Measurements from ENCODE around the gene ATP5ME.
A peak's percentile ranks its signal among the peaks of the same experiment; 100 is the strongest.
"Not testable (repeated sequence)": the region's sequence is repeated elsewhere in the genome, so short reads cannot be mapped to it uniquely, and the experiment has no call there.

The ATP5ME gene, protein sequence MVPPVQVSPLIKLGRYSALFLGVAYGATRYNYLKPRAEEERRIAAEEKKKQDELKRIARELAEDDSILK

DNA sequence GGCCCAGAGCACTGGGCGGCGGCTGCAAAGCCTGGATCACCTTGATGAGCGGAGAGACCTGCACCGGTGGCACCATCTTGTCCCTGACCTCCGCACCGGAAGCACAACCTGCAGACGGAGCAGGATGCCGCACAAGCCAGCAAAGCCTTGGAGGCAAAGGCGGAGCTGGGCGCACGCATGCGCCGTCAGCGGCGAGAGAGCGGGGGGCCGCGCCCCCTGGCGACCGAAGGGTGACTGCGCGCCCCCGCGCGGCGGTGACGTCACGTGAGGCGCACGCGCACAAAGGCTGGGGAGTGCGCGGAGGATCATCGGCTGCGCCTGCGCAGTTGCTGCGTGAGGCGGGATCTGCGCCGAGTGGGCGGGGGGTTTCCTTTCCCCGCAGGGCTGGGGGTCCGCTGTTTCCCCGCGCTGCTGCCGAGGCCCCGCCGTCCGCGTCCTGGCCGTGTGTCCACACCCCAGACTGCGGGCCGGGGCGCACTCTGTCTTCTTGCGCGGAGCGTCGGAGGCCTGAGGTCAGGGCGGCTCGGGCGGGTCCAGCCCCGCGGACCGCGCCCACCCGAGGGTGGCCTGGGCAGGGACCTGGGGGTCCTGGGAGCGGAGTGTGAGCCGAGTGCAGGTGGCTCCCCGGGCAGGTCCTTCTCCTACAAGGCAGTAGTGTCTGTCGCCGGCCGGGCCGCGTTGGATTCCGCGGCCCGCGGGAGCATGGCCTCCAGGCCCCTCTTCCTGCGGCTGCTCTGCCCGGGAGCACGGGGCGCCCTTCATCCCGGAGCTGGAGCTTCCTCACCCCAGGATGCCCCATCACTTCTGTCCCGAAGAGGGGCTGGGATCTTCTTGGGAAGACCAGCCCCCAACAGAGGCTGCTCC, at the start of gene ATP5ME, which contains the start of gene MYL5:
TSS of gene ATP5ME (minus strand) at position 105 of the 864 bp plus-strand sequence. CDS start at position 76, 29 bp downstream.
TSS of gene MYL5 (plus strand) at position 371 of the 864 bp plus-strand sequence. CDS start 3,485 bp downstream, outside the sequence.
- DNase-seq, result peak; percentile 95 to 96

DNA sequence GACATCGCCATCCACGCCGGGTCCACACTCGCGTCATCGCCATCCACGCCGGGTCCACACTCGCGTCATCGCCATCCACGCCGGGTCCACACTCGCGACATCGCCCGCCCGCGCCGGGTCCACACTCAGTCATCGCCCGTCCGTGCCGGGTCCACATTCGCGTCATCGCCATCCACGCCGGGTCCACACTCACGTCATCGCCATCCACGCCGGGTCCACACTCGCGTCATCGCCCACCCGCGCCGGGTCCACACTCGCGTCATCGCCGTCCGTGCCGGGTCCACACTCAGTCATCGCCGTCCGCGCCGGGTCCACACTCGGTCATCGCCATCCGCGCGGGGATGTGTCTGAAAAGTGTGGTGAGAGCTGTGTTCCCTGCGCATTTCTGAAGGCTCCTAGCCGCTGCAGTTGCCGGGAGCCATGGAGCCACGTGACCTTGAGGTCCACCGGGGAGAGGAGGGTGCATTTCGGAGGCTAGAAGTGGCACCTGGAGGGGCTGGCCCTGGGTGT, 48.8 kb upstream of the ATP5ME start:
- no peak for DNase-seq

DNA sequence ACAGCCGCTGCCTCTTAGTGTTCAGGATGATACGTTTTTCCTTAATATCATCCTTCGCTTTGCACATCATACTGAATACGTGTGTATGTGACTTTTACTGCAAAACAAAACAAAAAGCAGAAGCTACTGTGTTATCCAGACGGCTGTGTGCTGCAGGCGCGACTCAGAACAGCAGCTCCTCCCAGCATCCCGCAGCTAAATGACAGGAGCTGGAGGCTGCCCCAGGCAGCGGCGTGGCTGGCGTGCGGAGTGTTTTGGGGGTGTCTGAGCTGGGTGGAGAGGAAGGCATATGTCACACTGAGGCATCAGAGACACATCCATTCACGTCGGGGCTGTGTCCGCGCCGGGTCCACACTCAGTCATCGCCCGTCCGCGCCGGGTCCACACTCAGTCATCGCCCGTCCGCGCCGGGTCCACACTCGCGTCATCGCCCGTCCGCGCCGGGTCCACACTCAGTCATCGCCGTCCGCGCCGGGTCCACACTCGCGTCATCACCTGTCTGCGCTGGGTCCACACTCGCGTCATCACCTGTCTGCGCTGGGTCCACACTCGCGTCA, 48.2 kb upstream of the ATP5ME start:
- no peak for DNase-seq

DNA sequence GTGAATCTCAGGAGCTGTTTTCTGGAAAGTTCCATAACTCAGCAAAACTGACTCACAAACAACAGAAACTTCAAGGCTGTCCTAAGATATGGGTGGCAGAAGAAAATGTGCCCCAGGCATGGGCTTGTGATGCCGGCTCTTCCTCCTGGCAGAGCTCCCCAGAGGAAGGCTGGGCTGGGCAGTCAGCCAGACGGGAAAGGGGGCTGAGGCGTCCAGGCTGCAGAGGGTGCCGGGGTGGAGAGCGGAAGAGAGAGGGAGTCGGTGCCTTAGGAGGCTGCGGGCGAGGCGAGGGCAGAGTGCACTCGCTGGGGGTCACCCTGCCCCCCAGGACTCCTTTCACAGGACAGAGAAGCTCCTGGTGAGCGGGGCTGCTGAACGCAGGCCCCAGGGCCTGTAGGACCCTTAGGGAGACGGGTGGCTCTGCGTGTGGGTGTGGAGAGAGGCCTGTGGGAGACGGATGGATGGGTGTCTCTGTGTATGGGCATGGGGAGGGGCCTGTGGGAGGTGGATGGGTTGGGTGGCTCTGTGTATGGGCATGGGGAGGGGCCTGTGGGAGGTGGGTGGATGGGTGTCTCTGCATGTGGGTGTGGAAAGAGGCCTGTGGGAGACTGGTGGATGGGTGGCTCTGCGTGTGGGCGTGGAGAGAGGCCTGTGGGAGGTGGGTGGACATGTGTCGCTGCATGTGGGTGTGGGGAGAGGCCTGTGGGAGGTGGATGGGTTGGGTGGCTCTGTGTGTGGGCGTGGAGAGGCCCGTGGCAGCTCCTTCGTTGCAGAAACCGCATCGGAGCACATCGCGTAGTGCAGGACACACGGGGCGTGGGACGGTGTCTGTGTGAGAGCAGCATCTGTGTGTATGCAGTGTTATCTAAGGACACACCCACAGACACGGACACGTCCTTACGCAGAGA, 47.4 kb upstream of the ATP5ME start:
- DNase-seq, result no peak

DNA sequence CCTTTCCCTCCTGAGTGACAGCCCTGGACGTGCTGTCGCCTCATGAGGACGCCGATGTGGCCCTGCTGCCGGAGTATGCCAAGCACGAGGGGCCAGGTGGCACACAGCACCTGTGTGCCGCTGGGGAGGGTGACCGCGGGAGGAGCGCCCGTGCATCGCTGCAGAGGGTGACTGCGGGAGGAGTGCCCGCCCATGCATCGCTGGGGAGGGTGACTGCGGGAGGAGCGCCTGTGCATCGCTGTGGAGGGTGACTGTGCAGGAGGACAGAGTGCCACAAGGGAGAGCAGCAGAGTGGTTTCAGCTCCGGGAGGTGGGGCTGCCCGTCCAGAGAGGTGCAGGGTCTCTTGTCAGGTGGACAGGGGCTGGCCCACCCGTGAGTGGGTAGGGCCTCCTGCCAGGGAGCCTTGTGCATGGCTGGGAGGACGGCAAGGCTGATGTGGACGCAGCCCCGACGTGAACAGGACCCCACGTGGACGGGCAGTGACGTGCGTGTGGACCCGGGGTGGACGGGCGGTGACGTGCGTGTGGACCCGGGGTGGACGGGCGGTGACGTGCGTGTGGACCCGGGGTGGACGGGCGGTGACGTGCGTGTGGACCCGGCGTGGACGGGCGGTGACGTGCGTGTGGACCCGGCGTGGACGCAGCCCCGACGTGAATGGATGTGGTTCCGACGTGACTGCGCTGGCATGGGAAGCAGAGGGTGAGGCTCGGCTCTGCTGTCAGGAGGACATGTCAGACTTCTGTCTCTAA, 46.2 kb upstream of the ATP5ME start:
- no peak for DNase-seq

DNA sequence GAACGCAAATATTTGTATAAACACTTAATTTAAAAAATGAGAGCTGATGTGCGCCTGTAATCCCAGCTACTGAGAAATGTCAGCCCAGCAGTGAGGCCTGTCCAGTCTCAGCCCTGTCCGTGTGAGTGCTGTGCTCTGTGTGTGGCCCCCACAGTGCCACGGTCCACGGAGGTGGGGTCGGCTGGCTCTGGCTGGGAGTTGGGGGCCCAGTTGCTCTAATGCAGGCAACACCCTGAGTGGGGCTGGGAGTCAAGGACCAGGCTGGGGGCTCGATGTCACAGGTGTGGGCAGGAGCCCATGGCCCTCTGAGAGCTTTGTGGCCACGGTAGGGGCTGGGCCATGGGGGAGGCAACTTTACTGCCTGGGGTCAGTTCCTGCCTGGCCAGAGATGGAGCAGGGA, 44.4 kb upstream of the ATP5ME start:
- no peak for DNase-seq

DNA sequence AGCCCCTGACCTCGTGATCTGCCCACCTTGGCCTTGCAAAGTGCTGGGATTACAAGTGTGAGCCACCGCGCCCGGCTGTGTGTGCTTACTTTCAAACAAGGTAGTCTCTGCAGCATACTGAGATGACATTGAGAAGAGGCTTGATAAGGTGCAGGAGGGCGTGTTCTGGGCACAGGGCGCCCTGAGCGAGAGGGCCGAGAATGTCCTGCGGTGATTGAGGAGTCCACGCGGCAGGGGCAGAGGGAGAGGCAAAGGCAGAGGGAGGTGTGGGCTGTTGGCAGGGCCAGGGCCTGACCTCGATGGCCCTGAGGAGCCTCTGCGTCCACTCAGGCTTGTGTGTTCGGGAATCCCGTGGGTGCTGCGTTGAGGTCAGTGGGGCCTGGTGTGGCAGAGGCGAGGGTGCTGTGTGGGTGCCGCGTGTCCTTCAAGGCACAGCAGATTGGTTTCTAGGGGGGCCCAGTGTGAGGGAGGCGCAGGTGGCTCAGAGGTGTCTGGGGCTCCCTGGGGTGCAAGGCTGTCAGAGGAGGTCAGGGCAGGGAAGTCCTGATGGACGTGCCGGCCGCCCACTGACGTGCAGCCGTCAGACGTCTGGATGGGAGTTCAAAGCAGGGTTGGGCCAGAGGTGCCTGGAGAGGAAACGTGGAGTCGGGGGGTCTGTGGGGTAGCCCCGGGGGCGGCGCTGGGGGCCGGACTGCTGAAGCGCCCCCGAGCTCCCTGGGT, 43.7 kb upstream of the ATP5ME start:
- no peak for DNase-seq

DNA sequence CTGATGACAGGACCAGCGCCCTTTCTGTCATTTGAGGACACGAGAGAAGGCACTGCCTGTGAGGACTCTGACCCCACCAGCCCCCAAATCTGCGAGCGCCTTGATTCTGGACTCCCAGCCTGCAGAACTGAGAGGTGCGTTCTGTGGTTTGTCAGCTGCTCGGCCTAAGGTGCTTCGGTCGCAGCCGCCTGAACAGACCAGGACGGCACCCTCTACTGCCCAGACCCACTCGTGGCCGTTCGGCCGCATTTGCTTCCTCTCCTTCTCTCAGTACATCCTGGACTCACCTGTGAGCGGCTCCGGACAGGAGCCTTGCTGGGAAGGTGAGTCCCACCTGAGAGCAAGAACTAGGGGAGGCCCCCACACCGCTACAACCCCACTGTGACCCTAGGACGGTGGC, 40.0 kb upstream of the ATP5ME start:
- no peak for DNase-seq

DNA sequence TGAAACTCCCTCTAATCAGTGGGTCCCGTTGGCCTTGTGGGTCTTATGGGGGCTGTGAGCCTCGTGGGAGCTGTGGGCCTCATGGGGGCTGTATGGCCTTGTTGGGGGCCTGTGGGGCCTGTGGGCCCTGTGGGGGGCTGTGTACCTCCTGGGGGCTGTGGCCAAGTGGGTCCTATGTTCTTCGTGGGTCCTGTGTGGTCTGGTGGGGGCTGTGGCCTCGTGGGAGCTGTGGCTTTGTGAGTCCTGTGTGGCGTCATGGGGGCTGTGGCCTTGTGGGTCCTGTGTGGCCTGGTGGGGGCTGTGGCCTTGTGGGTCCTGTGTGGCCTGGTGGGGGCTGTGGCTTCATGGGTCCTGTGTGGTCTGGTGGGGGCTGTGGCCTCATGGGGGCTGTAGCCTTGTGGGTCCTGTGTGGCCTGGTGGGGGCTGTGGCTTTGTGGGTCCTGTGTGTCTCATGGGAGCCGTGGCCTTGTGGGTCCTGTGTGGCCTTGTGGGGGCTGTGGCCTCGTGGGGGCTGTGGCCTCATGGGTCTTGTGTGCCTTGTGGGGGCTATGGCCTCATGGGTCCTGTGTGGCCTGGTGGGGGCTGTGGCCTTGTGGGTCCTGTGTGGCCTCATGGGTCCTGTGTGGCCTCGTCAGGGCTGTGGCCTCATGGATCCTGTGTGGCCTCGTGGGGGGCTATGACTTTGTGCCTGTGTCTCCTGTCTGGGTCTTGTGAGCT, 39.0 kb upstream of the ATP5ME start:
- no peak for DNase-seq

DNA sequence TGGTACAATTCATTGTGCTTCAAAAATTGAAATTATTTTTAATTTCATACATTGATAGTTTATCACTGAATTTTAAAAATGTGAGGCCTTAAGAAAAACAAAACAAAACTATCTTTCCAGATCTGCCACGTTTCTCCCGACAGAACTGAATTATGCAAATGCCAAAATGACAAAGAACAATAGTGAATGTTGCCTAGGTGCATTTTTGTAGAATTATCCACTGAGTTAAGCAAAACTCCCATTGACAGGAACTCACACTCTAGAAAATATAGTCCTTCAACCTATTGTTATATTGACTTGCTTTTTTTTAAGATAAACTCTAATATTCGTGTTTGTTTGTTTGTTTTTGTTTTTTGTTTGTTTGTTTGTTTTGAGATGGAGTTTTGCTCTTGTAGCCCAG, 38.0 kb upstream of the ATP5ME start:
- DNase-seq, result no peak

DNA sequence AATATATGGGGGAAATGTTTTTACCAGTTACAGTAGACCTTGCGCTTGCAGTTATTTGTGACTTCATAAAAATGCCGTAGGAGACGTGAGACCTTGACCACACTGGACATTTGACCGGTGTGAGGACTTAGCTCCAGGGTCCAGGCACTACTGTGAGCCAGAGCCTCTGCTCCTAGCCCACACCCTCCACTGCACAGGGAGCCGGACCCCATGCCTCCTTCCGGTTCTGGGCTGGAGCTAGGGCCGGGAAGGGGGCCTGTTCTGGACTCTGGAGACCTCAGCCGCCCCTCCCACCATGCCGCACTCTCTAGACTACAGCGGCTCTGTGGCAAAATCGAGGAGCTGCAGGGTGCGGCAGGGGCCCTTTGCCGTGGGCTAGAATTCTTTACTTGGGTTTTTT, 36.8 kb upstream of the ATP5ME start:
- DNase-seq, result no peak

DNA sequence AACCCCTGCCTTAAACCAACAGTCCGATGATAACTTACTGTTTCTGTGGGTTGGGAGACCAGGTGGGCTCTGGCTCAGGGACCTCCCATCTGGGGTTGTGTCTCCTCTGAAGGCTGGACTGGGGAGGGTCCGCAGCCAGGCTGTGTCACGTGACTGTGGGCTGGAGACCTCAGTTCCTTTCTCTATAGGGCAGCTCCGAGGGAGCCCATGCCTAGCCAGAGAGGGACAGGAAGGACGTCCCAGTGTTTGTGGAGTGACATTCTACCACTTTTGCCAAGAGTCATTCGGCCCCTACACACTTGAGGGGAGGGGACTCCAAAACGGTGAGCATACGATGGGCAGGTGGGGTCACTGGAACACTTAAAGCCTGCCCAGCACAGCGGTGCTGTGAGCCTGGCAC, 36.0 kb upstream of the ATP5ME start:
- no peak for DNase-seq

DNA sequence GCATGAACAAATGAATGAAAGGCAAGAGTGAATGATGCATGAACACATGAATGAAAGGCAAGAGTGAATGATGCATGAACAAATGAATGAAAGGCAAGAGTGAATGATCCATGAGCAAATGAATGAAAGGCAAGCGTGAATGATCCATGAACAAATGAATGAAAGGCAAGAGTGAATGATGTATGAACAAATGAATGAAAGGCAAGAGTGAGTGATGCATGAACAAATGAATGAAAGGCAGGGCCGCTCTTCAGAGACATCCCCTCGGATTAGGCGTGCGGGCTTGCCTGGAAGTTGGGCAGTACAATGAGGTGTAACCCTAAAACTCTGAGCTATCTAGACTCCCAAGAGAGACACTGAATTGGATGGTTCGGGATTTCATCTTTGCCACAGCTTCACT, 35.3 kb upstream of the ATP5ME start:
- no peak for DNase-seq

DNA sequence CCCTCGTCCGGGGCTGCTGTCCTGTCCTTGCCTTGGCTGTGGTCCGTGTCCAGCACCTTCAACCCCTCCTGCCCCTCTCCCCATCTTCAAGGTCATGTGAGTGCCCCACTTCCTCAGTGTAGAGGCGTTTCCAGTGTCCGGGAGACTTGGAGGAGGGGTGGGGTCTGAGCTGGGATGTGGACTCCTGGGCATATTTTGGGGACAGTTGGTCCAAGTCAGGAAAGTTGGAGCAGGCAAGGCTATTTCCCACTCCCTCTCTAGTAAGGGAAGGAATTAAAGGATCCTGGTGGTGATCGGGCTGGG, 34.5 kb upstream of the ATP5ME start:
- no peak for DNase-seq

DNA sequence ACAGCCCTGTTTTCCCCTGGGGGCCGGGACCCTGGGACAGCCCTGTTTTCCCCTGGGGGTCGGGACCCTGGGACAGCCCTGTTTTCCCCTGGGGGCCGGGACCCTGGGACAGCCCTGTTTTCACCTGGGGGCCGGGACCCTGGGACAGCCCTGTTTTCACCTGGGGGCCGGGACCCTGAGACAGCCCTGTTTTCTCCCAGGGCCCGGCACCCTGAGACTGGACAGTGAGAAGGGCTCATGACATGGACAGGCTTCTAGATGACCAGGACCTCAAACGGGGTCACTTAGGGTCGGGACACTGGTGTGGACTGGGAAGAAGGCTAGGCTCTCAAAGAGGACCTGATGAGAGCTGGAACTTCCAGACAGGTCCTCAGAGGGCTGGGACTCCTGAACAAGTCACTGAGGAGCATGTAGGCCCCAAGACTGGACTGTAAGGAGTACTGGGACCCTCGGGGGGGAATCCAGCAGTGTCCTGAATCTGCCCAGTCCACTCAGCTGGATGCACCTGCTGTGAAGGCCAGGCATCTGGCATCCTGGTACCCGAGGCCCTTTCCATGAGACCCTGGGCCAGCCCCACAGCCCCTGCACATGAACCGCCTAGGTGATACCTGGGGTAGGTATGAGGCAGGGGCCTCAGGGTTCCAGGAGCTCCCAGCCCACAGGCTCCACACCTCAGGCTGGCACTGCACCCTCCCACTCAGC, 34.0 kb upstream of the ATP5ME start:
- DNase-seq, result no peak

DNA sequence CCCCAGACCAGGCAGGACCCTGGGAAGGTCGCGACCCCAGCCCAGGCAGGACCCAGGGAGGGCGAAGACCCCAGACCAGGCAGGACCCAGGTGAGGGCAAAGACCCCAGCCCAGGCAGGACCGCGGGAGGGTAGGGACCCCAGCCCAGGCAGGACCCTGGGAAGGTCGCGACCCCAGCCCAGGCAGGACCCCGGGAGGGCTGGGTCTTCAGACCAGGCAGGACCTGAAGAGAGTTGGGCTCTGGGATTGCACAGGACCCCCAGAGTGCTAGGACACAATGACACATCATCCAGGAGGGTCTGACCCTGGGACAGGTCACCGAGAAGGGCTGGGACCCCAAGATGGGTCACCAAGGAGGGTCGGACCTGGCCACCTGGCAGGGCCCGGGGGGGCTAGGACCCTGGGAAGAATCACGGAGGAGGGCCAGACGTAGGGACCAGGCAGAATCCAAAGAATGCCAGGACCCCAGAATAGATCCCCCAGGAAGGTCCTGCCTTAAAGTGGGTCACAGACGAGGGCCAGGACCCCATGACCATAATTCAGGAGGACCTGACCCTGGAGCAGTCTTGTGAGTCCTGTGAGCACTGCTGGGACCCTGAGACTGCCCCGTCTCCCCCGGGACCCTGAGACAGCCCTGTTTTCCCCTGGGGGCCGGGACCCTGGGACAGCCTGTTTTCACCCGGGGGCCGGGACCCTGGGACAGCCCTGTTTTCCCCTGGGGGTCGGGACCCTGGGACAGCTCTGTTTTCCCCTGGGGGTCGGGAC, 32.9 kb upstream of the ATP5ME start:
- DNase-seq, result no peak

DNA sequence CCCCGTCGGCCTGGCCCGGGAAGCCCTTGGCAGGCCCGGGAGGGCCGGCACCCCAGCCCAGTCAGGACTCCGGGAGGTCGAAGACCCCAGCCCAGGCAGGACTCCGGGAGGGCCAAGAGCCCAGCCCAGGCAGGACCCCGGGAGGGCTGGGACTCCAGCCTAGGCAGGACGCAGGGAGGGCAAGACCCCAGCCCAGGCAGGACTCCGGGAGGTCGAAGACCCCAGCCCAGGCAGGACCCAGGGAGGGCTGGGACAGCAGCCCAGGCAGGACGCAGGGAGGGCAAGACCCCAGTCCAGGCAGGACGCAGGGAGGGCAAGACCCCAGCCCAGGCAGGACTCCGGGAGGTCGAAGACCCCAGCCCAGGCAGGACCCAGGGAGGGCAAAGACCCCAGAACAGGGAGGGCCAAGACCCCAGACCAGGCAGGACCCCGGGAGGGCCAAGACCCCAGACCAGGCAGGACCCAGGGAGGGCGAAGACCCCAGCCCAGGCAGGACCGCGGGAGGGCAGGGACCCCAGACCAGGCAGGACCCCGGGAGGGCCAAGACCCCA, 32.1 kb upstream of the ATP5ME start:
- DNase-seq, result not testable (repeated sequence)

DNA sequence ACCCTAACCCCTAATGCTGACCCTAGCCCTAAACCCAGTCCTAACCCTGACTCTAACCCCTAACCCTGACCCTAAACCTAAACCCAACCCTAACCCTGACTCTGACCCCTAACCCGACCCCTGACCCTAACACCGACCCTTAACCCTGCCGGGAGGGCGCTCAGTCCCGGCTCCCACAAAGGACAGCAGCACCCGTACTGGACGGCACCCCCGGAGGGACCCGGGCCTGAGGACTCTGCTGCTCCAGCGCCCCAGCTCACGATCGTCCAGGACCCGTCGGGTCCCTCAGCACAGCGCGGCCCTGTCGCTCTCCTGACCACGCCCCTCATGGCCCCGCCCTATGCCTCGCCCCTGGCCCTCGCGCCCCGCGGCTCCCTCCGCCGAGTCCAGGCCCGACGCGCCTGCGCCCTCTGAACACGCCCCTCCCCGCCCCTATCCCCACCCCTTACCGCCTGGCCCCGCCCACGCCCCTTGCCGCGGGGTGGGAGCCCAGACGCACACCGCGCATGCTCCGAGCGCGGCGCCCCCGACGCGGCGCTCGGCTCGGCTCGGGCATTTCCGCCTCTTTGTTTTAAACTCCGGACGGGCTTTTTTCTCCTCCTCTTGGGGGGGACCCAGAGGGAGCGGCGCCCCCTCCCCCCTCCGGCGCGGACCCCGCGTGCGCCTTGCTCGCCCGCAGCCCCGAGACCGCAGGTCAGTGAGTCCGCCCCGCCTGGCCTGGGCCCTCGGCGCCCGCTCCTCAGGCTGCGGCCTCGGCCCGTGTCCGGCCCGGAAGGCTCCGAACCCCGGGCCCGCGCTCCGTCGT, 31.4 kb upstream of the ATP5ME start, which contains the start of gene PCGF3:
TSS of gene PCGF3 (plus strand) at position 555 of the 805 bp plus-strand sequence. CDS start 27,849 bp downstream, outside the sequence.
- peak; percentile 98 to 99 for DNase-seq
